22Rv1 (cell line): ENCODE measurements around the gene GMPPB.

Source experiments
- CTCF ChIP-seq: fragments of 450-650 bp; IDR thresholded peaks from 2 replicates; pipeline ENCODE4 v1.5.1; 2017; ENCODE audit warnings: mild to moderate bottlenecking
- ZFX ChIP-seq: fragments of 450-650 bp; IDR thresholded peaks from 2 replicates; pipeline ENCODE4 v1.6.1; 2017; ENCODE audit warnings: antibody characterized with exemption, borderline replicate concordance

- no peak for TF ChIP-seq CTCF
- TF ChIP-seq ZFX = no peak
Measured at GRCh38 chr3:49727924-49728361, 4.2 kb upstream of the GMPPB start.
